ENCODE results near the gene AKAP8L.
"Not testable (repeated sequence)": the region's sequence is repeated elsewhere in the genome, so short reads cannot be mapped to it uniquely, and the experiment has no call there.

Gene AKAP8L

DNA sequence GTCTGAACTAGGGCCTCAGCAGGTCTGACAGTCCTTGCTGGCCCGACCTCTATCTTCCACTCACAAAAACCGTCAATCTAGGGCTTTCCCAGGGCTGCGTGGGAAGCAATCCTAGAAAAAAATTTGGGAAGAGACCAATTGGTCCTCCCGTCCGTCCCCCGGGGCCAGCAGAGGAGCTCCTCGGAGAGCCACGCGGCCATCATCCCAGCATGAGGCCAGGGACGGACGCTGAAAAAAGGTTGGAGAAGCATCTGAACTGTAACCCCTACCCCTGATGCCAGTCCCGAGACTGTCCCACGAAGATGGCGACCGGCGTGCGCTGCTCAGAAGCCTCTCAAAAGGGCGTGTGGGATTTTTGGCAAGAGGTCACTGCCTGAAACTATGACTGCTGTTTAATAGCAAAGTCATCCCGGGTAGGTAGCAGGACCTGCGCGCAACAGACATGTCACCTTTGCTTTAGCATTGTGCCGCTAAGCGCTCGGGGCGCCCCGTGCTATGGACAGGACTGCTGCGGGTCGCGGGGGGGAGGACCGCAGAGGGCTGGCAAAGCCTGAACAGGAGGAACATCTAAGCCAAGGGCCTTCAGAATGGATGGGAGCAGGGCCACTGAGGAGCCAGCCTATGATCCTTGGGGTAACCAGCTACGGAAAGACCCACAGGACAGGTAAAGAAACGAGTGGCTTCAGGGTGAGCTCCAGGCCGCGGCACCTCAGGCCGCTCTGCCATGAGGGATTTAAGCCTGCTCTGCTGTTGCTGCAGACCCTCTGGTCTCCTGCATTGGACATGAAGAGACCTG lies 49.8 kb downstream of the AKAP8L start:
- Mint-ChIP-seq H3K27ac (no peak overlapping the region), H3K27me3 (no peaks in the 10 kb centered on the region), H3K4me1 (ENCODE audit: low read depth) (no peaks in the 10 kb centered on the region), H3K9me3 (no peaks in the 10 kb centered on the region), H3K4me3 (no peak overlapping the region), H3K36me3 (ENCODE audit: low read depth) (peaks cover 100% of the 10 kb centered on the region)
- intact Hi-C loops (cut with micrococcal nuclease) = no loop called here

DNA sequence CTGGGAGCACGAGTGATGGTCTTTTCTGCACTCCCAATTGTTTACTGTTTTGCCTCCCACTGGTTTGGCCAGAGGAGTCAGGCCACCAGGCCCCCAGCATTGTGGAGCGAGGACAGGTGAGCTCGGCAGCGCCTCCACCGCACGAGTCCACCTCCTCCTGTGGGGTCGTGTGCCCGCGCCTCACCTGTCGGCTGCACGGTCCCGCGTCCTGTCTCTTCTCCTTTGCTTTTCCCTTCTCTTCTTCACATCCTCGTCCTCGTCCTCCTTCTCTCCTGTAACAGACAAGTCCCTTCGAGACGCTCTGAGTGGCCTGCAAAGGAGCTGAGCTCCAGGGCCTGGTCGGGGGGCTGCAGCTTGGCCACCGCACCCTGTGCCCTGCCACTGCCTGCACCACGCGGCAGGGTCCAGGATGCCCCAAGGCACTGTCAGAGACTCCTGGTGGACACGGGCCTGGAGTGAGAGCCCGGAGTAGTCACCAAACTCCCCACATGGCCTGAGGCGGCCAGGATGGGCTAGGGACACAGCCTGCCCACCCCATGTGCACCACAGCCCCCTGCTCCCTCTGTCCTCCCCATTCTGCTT lies 50.6 kb downstream of the AKAP8L start:
- Mint-ChIP-seq H3K27ac (peak overlapping the region; percentile 37), H3K4me1 (ENCODE audit: low read depth) (no peaks in the 10 kb centered on the region), H3K4me3 (no peak overlapping the region), H3K9me3 (no peaks in the 10 kb centered on the region), H3K36me3 (ENCODE audit: low read depth) (peaks cover 99% of the 10 kb centered on the region), H3K27me3 (no peaks in the 10 kb centered on the region)
- intact Hi-C loops (cut with micrococcal nuclease) = no loop called here

DNA sequence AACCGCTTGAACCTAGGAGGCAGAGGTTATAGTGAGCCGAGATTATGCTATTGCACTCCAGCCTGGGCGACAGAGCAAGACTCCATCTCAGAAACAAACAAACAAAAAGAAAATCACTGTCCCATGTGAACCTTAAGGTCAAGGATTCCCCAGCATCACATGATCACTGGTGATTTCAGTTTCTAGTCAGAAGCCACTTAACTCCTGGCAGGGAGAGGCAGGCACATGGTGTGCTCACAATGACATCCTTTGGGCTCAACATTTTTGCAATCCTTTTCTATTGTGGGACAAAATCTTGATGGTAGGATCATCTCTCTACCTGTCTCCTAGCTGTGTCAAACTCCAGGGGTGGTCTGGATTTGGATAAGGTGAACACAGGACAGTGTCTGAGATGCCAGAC lies 51.3 kb downstream of the AKAP8L start:
- Mint-ChIP-seq H3K27ac (peak overlapping the region; percentile 37), H3K4me3 (no peak overlapping the region), H3K9me3 (no peaks in the 10 kb centered on the region), H3K27me3 (no peaks in the 10 kb centered on the region), H3K4me1 (ENCODE audit: low read depth) (no peaks in the 10 kb centered on the region), H3K36me3 (ENCODE audit: low read depth) (peaks cover 99% of the 10 kb centered on the region)
- intact Hi-C loops (cut with micrococcal nuclease) = no loop called here

DNA sequence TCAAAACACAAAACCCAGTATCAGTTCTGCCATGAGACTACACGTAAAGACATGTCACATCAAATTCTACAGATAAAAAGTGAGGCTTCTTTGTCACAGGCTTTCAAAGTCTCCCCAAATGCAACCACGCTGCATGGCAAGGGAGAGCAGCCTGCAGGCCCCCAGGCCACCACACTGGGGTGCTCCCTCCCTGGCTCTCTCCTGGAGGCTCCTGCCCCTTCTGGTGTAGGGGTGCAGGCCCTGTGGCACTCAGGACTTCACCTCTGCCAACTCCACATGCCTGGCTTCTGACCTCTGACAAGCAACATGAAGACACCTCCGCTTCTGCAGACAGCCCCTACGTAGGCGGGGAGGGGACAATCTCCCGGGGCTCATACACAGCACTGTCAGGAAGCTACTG lies 53.5 kb downstream of the AKAP8L start:
- intact Hi-C loops (cut with micrococcal nuclease) = no loop called here
- Mint-ChIP-seq H3K9me3 (no peaks in the 10 kb centered on the region), H3K27ac (no peak overlapping the region), H3K4me1 (ENCODE audit: low read depth) (no peaks in the 10 kb centered on the region), H3K4me3 (no peak overlapping the region), H3K27me3 (no peaks in the 10 kb centered on the region), H3K36me3 (ENCODE audit: low read depth) (peaks cover 99% of the 10 kb centered on the region)

DNA sequence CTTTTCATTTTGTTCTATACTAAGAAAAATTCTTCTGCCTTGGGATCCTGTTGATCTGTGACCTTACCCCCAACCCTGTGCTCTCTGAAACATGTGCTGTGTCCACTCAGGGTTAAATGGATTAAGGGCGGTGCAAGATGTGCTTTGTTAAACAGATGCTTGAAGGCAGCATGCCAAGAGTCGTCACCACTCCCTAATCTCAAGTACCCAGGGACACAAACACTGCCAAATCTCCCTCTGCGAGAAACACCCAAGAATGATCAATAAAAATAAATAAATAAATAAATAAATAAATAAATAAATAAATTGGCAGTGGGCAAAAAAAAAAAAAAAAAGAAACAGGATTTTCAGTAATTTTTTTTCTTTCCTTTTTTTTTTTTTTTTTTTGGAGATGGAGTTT lies 55.0 kb downstream of the AKAP8L start:
- intact Hi-C loops (cut with micrococcal nuclease); H3K9me3 Mint-ChIP-seq; H3K4me3 Mint-ChIP-seq; H3K27me3 Mint-ChIP-seq; H3K4me1 Mint-ChIP-seq (ENCODE audit: low read depth); H3K27ac Mint-ChIP-seq: not testable (repeated sequence)
- peaks cover 99% of the 10 kb centered on the region for H3K36me3 Mint-ChIP-seq (ENCODE audit: low read depth)

DNA sequence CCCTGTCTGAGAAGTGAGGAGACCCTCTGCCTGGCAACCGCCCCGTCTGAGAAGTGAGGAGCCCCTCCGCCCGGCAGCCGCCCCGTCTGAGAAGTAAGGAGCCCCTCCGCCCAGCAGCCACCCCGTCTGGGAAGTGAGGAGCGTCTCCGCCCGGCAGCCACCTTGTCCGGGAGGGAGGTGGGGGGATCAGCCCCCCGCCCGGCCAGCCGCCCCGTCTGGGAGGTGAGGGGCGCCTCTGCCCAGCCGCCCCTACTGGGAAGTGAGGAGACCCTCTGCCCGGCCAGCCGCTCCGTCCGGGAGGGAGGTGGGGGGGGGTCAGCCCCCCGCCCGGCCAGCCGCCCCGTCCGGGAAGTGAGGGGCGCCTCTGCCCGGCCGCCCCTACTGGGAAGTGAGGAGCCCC lies 55.7 kb downstream of the AKAP8L start:
- intact Hi-C loops (cut with micrococcal nuclease); H3K4me1 Mint-ChIP-seq (ENCODE audit: low read depth); H3K9me3 Mint-ChIP-seq; H3K27ac Mint-ChIP-seq; H3K4me3 Mint-ChIP-seq; H3K27me3 Mint-ChIP-seq: not testable (repeated sequence)
- peaks cover 99% of the 10 kb centered on the region for H3K36me3 Mint-ChIP-seq (ENCODE audit: low read depth)

DNA sequence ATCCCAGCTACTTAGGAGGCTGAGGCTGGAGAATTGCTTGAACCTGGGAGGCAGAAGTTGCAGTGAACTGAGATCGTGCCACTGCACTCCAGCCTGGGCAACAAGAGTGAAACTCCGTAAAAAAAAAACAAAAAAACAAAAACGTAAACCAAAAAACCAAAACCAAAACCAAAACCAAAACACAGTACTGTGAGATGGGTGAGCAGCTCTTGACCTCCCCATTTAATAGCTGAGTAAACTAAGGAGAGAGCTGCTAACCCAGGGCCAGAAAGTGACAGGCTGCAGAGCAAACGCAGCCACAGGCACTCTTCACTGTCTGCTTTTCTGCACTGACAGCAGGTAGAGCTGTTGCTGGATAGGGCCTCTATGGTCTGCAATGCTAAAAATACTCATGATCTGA lies 58.8 kb downstream of the AKAP8L start:
- intact Hi-C loops (cut with micrococcal nuclease); H3K9me3 Mint-ChIP-seq; H3K4me3 Mint-ChIP-seq; H3K4me1 Mint-ChIP-seq (ENCODE audit: low read depth); H3K27me3 Mint-ChIP-seq: not testable (repeated sequence)
- Mint-ChIP-seq H3K27ac (peak overlapping the region; percentile 32), H3K36me3 (ENCODE audit: low read depth) (peaks cover 99% of the 10 kb centered on the region)

DNA sequence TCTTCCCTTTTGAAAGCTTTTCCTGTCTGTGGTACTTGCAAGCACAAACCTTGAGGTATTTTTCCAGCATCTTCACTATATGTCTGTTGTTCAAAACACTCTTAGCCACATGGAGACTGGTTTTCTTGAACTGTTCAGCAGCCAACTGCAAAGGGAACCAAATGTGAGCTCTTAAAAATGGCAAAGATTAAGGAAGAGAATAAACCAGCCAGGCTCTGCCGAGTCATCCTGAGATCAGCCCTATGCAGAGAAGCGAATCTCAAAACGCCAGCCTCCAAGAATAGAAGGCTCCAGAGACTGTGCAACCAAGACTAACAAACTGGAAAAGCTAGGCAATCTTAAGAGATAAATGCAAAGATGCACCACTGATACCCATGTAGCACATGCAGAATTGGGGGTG lies 59.9 kb downstream of the AKAP8L start:
- Mint-ChIP-seq H3K27me3 (no peaks in the 10 kb centered on the region), H3K9me3 (no peaks in the 10 kb centered on the region), H3K4me1 (ENCODE audit: low read depth) (peaks cover 8% of the 10 kb centered on the region), H3K27ac (peak overlapping the region; percentile 6), H3K4me3 (no peak overlapping the region), H3K36me3 (ENCODE audit: low read depth) (peaks cover 99% of the 10 kb centered on the region)
- intact Hi-C loops (cut with micrococcal nuclease) = no loop called here

DNA sequence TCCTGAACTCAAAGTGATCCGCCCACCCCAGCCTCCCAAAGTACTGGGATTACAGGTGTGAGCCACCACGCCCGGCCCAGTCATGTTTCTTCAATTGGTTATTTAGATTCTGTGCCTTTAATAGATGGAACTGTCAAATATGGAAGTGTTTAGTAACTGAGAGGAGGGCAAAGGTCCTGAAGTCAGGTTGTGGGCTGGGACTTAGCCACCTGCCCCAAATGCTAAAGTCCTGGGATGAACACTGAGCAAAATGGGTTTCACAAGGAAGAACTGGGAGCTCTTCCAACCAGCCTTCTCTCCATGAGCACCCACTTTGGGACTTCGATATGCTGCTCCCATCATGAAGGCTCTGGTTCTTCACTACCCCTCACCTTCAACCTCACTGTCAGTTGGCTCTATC lies 60.9 kb downstream of the AKAP8L start:
- Mint-ChIP-seq H3K4me3 (no peak overlapping the region), H3K9me3 (no peaks in the 10 kb centered on the region), H3K4me1 (ENCODE audit: low read depth) (peaks cover 8% of the 10 kb centered on the region), H3K27ac (no peak overlapping the region), H3K27me3 (no peaks in the 10 kb centered on the region), H3K36me3 (ENCODE audit: low read depth) (peaks cover 98% of the 10 kb centered on the region)
- intact Hi-C loops (cut with micrococcal nuclease) = no loop called here

DNA sequence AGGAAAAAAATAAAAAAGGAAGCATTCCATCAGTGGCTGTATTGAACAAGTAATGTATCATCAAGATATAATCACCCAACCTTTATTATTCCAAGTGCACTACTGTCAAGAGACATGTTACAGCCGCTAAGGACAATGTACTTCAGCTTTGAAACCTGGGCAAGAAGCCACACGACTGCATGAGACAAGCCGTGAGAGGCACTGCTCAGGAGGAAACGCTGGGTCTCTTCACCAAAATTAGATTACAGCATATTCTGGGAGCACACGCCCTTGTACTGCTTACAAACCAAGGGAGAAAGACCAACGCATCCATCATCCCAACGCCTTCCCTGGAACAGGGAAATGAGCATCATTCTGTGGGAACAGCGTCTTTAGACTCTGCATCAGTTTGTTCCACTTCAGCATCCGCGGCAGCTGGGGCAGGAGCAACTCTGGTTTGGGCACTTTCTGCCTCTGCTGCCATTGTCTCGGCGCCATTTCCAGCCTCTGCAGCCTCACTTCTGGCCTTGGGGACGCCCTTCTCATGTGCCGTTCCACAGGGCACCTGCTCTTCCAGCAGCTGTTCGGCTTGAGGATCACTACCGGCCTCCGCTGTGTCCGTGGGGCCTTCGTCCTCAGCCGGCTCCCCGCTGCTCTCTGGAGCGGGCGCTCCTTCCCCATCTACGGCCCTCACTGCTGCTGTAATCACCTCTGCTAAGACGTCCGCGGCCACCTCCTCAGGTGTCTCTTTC lies 64.1 kb downstream of the AKAP8L start:
- intact Hi-C loops (cut with micrococcal nuclease) = no loop called here
- no peaks in the 10 kb centered on the region for H3K27me3 Mint-ChIP-seq
- H3K36me3 Mint-ChIP-seq (ENCODE audit: low read depth) = peaks cover 76% of the 10 kb centered on the region
- no peak overlapping the region for H3K27ac Mint-ChIP-seq
- no peaks in the 10 kb centered on the region for H3K9me3 Mint-ChIP-seq
- peaks cover 8% of the 10 kb centered on the region for H3K4me1 Mint-ChIP-seq (ENCODE audit: low read depth)
- H3K4me3 Mint-ChIP-seq = no peak overlapping the region

DNA sequence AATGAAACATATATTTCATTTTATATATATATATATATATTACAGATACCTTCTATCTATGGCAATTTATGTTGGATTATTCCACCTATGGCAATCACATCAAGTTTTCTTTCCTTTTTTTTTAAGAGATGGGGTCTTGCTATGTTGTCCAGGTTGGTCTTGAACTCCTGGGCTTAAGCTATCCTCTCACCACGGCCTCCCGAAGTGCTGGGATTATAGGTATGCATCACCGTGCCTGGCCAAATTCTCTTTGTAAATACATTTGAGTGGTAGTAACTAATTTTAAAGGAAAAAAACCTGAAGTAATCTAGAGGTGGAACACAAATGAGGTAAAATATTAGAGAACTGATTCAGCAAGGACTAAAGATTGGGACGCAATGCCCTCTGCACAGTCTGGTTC lies 64.9 kb downstream of the AKAP8L start:
- H3K9me3 Mint-ChIP-seq = no peaks in the 10 kb centered on the region
- intact Hi-C loops (cut with micrococcal nuclease) = no loop called here
- no peak overlapping the region for H3K4me3 Mint-ChIP-seq
- no peaks in the 10 kb centered on the region for H3K27me3 Mint-ChIP-seq
- H3K36me3 Mint-ChIP-seq (ENCODE audit: low read depth) = peaks cover 68% of the 10 kb centered on the region
- H3K4me1 Mint-ChIP-seq (ENCODE audit: low read depth) = peaks cover 7% of the 10 kb centered on the region
- H3K27ac Mint-ChIP-seq = no peak overlapping the region

DNA sequence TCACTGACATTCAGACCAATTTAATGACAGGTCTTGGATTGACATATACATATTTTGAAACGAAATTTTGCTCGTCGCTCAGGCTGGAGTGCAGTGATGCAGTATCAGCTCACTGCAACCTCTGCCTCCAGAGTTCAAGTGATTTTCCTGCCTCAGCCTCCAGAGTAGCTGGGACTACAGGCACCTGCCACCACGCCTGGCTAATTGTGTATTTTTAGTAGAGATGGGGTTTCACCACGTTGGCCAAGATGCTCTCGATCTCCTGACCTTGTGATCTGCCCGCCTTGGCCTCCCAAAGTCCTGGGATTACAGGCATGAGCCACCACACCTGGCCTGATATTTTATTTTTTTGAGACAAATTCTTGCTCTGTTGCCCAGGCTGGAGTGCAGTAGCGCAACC lies 66.3 kb downstream of the AKAP8L start:
- H3K9me3 Mint-ChIP-seq; H3K27ac Mint-ChIP-seq; H3K4me3 Mint-ChIP-seq; H3K27me3 Mint-ChIP-seq; intact Hi-C loops (cut with micrococcal nuclease): not testable (repeated sequence)
- H3K4me1 Mint-ChIP-seq (ENCODE audit: low read depth) = peaks cover 15% of the 10 kb centered on the region
- peaks cover 58% of the 10 kb centered on the region for H3K36me3 Mint-ChIP-seq (ENCODE audit: low read depth)

DNA sequence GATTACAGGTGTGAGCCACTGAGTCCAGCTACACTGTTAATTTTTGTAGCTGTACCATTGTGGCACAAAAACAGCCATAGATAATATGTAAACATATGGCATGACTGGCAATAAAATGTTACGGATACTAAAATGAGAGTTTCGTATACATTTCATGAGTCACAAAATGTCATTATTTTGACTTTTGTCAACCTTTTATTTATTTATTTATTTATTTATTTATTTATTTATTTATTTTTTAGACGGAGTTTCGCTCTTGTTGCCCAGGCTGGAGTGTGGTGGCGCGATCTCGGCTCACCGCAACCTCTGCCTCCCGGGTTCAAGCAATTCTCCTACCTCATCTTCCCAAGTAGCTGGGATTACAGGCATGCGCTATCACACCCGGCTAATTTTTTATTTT lies 77.5 kb downstream of the AKAP8L start:
- H3K4me1 Mint-ChIP-seq (ENCODE audit: low read depth); intact Hi-C loops (cut with micrococcal nuclease); H3K9me3 Mint-ChIP-seq; H3K27me3 Mint-ChIP-seq; H3K27ac Mint-ChIP-seq; H3K4me3 Mint-ChIP-seq: not testable (repeated sequence)
- peaks cover 48% of the 10 kb centered on the region for H3K36me3 Mint-ChIP-seq (ENCODE audit: low read depth)

DNA sequence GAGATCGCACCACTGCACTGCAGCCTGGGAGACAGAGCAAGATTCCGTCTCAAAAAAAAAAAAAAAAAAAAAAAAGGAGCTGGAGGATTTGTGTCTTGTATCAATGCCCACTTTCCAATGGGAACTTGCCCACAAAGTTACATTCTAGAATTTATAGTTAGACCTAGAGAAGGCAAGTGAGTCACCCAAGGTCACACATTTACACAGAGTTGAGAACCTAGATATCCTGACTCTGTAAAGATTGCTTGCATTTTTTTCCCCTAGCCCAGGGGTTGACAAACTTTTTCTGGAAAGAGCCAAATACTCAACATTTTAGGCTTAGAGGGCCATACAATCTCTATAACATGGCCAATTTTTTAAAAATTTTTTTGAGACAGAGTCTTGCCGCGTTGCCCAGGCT lies 78.7 kb downstream of the AKAP8L start:
- Mint-ChIP-seq H3K9me3 (no peaks in the 10 kb centered on the region), H3K27ac (no peak overlapping the region), H3K36me3 (ENCODE audit: low read depth) (peaks cover 43% of the 10 kb centered on the region), H3K4me1 (ENCODE audit: low read depth) (no peaks in the 10 kb centered on the region), H3K27me3 (no peaks in the 10 kb centered on the region), H3K4me3 (no peak overlapping the region)
- intact Hi-C loops (cut with micrococcal nuclease) = no loop called here
